ENCODE data around the gene MAST1. TPM values are rescaled to one million over a fixed set of nuclear protein-coding genes. Genes with fewer than 3 reads are reported as not detected.

The MAST1 gene
- total RNA-seq, 6 experiments from 2014 or later = 0.09 to 0.34 (median 0.26) TPM; not detected in 3

DNA sequence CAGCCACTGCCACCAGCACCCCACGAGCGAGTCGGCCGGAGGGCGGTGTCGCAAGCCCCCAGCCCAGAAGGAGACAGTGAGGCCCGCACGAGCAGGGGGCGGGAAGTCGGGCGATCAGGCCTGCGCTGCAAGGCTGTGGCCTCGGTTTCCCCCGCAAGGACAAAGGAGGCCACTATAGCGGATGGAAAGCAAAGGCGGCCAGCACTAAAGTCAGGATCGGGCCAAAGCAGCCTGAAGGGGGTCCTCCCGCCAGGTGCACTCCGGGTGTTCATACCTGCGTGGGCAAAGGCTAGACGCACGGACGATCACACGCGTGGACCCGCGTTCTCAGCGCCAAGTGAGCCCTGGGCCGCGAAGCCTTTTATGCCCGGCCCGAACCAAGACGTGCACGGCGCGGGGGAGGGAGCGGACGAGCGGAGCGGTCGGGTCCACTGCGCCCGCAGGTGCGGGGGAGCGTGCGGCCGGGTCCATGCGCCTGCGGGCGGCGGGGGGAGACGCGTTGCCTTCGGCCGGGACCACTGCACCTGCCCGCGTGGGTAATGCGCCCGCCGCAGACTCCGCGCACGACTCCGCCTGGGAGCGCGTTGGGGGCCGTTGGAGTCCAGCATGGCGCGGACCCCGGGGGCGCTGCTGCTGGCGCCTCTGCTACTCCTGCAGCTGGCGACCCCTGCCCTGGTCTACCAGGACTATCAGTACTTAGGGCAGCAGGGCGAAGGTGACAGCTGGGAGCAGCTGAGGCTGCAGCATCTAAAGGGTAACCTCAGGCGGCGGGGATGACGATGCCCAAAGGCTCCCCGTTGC lies 36.6 kb upstream of the MAST1 start, which contains the start of the genes PRDX2 and THSD8:
TSS of gene PRDX2 (minus strand) at position 335 of the 801 bp plus-strand sequence. CDS start 539 bp downstream, outside the sequence.
TSS of gene THSD8 (plus strand) at position 604 of the 801 bp plus-strand sequence. CDS start at position 607, 3 bp downstream.
- Mint-ChIP-seq H3K27ac (peak within 1 kb of the TSS; percentile 38; the same call in 1 of the 2 replicates), H3K4me1 (ENCODE audit: low read depth) (peaks cover 26% of the 10 kb centered on the region), H3K36me3 (ENCODE audit: low read depth) (no peaks in the 10 kb centered on the region), H3K9me3 (no peaks in the 10 kb centered on the region), H3K27me3 (ENCODE audit: insufficient read depth) (no peaks in the 10 kb centered on the region; the same call in 1 of the 2 replicates), H3K4me3 (peak within 1 kb of the TSS; percentile 90)
- TF ChIP-seq, protein P1, sequence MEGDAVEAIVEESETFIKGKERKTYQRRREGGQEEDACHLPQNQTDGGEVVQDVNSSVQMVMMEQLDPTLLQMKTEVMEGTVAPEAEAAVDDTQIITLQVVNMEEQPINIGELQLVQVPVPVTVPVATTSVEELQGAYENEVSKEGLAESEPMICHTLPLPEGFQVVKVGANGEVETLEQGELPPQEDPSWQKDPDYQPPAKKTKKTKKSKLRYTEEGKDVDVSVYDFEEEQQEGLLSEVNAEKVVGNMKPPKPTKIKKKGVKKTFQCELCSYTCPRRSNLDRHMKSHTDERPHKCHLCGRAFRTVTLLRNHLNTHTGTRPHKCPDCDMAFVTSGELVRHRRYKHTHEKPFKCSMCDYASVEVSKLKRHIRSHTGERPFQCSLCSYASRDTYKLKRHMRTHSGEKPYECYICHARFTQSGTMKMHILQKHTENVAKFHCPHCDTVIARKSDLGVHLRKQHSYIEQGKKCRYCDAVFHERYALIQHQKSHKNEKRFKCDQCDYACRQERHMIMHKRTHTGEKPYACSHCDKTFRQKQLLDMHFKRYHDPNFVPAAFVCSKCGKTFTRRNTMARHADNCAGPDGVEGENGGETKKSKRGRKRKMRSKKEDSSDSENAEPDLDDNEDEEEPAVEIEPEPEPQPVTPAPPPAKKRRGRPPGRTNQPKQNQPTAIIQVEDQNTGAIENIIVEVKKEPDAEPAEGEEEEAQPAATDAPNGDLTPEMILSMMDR (IDR thresholded peaks at IDR 0.05) = peak; percentile 32
- DNase-seq = no peak

DNA sequence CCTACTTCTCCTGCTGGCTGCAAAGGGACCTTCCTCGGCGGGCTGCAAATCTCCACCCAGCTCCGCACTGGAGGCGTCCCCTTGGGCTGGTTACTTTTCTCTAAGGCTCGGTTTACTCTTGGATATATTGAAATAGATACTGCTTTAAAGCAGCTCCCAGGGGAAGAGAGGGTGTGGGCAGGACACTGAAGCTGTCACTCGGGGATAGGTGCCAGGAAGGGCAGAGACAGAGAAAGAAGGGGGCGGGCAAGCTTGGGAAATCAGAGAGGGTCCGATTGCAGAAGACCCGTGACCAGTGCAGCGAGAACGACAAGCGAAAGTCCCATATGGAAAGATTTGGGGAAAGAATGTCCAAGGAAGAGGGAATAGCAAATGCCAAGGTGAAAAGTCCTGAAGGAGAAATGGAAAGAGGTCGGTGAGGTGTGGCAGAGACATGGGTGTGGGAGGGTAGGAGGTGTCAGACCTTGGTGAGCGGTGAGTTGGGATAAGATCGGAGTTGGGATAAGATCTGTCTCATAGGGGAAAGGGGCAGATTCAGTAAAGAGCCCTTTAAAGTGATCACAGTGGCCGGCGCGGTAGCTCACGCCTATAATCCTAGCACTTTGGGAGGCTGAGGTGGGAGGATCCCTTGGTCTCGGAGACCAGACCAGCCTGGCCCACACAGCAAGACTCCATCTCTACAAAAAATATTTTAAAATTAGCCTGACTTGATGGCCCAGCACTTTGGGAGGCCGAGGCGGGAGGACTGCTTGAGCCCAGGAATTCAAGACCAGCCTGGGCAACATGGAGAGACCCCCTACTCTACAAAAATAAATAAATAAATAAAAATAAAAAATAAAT lies 35.8 kb upstream of the MAST1 start:
- Mint-ChIP-seq H3K27me3 (ENCODE audit: insufficient read depth) (no peaks in the 10 kb centered on the region; the same call in 1 of the 2 replicates), H3K9me3 (no peaks in the 10 kb centered on the region), H3K4me1 (ENCODE audit: low read depth) (peaks cover 28% of the 10 kb centered on the region), H3K27ac (no peak overlapping the region), H3K4me3 (peak overlapping the region; percentile 90), H3K36me3 (ENCODE audit: low read depth) (no peaks in the 10 kb centered on the region)
- DNase-seq = no peak
- TF ChIP-seq, protein P1 (IDR thresholded peaks at IDR 0.05) = 0 out of 2 replicates have a peak, but pooled peaks have one; percentile 9

DNA sequence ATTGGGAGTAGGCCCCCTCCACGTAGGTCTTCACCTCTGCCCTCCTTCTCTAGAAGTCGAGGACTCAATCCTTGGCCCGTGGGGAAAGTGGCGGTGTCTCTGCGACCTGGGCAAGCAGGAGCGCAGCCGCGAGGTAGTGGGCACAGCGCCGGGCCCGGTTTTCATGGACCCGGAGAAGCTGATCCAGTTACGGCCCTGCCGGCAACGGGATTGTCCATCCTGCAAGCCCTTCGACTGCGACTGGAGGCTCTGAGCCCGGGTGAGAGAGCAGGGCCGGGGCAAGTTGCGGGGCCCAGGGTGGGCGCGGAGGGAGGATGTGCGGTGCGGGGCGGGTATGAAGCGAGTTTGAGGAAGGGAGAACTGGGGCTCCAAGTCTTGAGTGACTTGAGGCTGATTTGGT lies 34.3 kb upstream of the MAST1 start:
- no peak for DNase-seq
- H3K4me3 Mint-ChIP-seq = no peak overlapping the region
- no peak overlapping the region for H3K27ac Mint-ChIP-seq
- H3K4me1 Mint-ChIP-seq (ENCODE audit: low read depth) = peaks cover 28% of the 10 kb centered on the region
- no peaks in the 10 kb centered on the region for H3K27me3 Mint-ChIP-seq (ENCODE audit: insufficient read depth)
- H3K36me3 Mint-ChIP-seq (ENCODE audit: low read depth) = peaks cover 5% of the 10 kb centered on the region; the same call in 1 of the 2 replicates
- TF ChIP-seq, protein P1 (IDR thresholded peaks at IDR 0.05) = no peak
- no peaks in the 10 kb centered on the region for H3K9me3 Mint-ChIP-seq

DNA sequence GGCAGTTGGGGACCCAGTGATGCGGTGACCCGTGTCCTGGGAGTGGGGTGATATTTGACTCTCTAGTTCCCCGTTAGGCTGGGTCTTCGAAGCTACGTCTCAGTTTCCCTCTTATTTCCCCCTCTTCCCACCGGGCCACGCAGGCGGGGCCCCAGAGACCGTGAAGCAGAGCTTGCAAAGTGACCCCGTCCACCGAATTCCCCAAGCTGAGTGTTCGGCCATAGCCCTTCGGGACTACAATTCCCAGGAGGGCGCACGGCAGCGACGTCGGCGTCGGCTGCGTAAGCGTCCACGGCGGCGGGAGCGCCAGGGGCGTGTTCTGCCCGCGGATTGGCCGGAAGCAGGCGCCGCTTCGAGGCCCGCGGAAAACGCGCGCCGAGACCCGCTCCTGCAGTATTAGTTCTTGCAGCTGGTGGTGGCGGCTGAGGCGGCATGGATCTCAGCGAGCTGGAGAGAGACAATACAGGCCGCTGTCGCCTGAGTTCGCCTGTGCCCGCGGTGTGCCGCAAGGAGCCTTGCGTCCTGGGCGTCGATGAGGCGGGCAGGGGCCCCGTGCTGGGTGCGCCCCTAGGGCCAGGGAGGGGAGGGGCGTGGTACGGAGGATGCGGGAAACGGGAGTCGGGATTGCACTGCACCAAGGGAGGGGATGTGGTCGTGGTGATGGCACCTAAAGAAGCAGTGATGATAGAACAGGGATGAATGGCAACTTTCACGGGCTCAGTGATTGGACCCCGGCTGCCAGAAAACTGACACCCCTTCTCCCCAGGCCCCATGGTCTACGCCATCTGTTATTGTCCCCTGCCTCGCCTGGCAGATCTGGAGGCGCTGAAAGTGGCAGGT lies 31.9 kb upstream of the MAST1 start, which contains the start of gene RNASEH2A:
TSS of gene RNASEH2A (plus strand) at position 343 of the 840 bp plus-strand sequence. CDS start at position 433, 90 bp downstream.
- peaks cover 5% of the 10 kb centered on the region; the same call in 1 of the 2 replicates for H3K36me3 Mint-ChIP-seq (ENCODE audit: low read depth)
- H3K27me3 Mint-ChIP-seq (ENCODE audit: insufficient read depth) = no peaks in the 10 kb centered on the region

More for the DNA sequence above, 31.9 kb upstream of the MAST1 start, which contains the start of gene RNASEH2A:
- Mint-ChIP-seq H3K4me1 (ENCODE audit: low read depth) (peaks cover 19% of the 10 kb centered on the region), H3K4me3 (peak within 1 kb of the TSS; percentile 98), H3K27ac (peak within 1 kb of the TSS; percentile 80), H3K9me3 (no peaks in the 10 kb centered on the region)
- DNase-seq = peak; percentile 85
- TF ChIP-seq, protein P1 (IDR thresholded peaks at IDR 0.05) = no peak
